CD4-positive, alpha-beta T cell treated with Interleukin-17A for 1 hour (primary cell): Measurements from ENCODE around the gene ILKAP.

Source experiments
- DNase-seq: peaks from one replicate; pipeline ENCODE4 v3.0.0-alpha.2; 2020

ILKAP gene

DNA sequence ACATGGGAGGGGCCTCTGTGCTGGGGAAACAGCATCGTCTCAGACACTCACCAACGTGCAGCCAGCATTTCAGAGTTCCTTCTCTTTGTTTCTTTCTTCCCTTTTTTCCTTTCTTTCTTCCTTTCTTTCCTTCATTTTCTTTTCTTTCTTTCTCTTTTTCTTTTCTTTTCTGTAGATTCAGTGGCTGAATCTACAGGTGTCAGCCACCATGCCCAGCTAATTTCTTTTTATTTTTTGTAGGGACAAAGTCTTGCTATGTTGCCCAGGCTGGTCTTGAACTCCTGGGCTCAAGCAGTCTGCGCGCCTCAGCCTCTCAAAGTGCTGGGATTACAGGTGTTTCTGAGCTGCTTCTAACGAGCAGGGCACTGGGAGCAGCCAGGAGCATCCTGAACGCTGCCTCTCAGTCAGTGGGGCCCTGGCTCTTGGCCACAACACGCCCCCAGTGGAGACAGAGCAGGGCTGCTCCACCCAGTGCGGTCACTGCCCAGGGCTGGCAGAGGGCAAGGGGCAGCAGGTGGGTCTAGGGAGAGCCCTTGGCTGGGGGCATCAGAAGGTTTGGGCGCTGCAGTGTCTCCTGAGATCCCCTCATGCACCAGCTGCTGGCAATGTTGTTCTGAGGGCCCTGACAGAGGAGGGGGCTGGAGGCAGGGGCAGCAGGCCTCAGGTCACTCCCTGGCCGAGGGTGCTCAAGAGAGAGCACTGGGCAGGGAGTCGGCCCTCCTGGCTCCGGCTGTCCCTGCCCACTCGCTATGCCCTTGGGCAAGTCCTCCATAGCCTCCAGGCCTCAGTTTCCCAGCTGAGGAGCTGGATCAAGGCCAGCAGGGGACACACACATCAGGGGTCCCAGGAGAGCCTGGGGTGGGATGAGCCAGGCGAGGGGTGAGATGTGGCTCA is 69.7 kb downstream of the ILKAP start:
- no peak for DNase-seq

DNA sequence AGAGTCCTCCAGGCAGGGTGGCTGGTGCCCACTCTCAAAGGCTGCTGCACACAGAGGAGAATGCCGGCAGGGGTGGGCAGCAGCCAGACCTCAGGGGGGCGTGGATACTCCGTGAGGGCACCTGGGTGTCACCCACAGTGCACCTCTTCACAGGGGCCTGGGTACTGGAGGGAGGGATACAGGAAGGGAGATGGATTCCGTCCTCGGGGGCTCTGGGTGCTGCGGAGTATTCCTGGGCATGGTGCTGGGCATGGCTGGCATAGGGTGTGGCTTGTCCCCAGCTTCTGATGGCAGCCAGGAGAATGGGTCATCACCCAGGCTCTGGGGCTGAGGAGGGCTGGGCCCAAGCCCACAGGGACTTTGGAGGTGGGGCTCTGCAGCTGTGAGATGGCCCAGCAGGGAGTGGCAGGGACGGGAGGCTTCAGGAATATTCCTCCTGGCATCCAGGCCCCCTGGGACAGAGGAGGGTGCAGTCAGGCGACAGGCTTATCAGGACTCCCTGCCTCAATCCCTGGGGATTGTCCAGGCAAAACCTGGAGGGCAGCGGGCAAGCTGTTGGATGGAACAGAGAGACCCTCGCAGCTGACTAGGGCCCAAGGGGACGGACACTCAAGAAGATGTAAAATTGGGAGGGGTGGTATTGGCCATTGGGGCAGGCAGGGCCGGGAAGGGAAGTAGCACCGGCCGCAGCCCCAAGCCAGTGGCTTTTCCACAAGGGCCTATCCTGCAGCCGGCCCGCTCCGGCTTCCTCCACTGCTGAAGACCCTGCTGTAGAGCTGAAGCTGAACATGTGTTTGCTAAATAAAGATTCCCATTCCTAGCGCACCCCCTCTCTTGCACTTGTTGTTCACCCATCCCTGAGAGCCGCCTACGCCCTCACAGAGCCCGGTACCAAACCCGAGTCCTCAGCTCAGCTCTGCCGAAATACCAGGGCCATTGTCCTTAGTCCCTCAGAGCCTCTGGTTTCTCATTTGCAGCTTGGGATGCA is 70.7 kb downstream of the ILKAP start:
- no peak for DNase-seq

DNA sequence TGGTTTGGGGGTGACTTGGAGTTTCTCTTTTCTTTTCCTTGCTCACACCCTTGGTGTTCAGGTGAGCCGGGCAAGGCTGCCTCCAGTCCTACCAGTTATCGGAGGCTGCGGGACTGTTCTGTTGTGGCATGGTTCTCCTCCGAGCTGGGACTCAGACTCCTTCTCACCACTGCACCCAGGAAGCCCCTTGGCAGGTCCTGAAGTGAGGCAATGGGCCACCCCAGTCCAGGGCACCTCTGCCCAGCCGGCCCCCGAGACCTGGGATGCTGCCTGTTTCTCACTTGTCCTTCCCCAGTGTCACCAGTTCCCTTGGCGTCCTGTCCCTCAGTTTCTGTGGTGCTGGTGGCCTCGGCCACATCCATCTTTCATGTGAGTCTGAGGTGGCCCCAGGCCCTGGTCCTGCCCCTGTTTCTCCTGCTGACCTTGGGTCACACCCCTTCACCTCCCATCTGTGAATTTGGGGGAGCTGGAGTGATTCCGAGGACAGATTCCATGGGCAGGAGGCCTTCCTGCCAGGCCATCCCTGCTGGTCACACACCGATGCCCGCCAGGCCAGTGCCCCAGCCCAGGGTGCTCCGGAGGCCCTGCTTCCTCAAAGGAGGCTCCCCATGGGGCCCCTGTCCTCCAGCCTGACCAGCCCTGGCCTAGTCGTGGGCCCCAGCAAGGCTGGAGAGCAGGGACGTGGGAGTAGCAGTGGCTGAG is 71.6 kb downstream of the ILKAP start:
- no peak for DNase-seq

DNA sequence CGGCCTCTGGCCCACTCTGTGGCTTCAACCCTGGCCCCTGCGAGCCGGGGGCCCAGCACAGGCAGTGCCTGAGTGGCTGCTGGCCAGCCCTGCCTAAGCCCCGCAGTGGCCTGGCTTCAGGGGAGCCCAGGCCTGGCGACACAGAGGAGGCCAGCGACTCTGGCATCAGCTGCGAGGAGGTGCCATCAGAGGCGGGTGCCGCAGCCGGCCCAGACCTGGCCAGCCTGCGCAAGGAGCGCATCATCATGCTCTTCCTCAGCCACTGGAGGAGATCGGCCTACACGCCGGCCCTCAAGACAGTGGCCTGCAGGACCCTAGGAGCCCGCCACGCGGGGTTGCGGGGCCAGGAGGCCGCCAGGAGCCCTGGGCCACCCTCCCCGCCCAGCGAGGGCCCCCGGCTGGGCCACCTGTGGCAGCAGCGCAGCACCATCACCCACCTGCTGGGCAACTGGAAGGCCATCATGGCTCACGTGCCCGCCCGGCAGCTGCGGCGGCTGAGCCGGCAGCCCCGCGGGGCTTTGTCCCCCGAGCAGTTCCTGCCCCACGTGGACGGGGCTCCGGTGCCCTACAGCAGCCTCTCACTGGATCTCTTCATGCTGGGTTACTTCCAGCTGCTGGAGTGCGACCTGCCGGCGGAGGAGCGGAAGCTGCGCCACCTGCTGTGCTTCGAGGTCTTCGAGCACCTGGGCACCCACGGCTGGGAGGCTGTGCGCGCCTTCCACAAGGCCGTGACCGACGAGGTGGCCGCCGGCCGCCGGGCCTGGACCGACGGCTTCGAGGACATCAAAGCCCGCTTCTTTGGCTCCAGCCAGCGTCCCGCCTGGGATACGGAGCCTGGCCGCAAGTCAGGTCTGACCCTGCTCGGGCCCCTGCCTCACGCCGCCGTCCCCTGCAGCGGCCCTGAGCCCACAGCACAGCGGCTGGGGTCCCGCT is 72.5 kb downstream of the ILKAP start:
- DNase-seq = no peak

DNA sequence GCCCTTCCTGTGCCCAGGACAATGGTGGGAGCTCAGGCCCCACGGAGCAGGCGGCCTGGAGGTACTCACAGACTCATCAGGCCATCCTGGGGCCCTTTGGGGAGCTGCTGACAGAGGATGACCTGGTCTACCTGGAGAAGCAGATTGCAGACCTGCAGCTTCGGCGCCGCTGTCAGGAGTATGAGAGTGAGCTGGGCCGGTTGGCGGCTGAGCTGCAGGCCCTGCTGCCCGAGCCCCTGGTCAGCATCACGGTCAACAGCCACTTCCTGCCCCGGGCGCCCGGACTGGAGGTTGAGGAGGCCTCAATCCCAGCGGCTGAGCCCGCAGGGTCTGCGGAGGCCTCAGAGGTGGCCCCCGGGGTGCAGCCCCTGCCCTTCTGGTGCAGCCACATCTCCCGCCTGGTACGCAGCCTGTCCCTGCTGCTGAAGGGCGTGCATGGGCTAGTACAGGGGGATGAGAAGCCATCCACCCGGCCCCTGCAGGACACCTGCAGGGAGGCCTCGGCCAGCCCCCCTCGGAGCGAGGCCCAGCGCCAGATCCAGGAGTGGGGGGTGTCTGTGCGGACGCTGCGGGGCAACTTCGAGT is 73.3 kb downstream of the ILKAP start:
- DNase-seq = no peak

DNA sequence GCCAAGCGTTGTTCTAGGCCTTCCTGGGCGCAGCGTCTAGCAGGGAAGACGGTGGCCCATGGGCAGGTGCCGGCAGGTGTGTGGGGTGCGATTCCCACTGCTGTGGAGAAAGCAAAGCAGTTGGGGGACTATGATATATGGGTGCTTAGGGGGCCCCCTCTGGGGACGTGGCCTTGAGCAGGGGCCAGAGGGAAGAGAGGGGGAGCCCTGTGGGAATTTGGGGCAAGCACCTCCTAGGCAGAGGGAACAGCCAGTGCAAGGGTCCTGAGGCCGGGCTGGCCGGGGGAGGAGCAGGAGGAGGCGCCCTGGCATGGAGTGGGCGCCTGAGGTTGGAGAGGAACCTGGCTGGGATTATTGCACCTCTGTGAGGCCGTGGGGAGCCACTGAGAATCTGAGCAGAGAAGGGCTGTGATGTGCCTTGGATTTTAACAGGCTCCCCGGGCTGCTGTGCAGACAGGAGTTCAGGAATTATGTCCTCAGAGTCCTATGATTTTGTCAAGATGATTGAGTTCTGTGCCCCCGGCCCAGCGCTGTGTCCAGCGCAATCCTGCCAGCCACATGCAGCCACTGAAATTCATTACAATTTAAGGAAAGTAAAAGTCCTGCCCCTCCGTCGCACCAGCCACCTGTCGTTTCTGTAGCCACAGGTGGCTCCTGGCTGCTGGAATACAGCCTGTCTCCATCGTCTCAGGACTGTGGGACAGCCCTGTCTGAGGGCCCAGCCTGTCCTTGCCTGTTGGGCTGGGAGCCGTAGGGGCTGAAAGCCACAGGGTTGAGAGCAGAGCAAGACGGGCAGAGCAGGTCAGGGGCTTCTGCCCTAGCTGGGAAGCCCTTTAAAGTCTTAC is 74.1 kb downstream of the ILKAP start:
- no peak for DNase-seq

DNA sequence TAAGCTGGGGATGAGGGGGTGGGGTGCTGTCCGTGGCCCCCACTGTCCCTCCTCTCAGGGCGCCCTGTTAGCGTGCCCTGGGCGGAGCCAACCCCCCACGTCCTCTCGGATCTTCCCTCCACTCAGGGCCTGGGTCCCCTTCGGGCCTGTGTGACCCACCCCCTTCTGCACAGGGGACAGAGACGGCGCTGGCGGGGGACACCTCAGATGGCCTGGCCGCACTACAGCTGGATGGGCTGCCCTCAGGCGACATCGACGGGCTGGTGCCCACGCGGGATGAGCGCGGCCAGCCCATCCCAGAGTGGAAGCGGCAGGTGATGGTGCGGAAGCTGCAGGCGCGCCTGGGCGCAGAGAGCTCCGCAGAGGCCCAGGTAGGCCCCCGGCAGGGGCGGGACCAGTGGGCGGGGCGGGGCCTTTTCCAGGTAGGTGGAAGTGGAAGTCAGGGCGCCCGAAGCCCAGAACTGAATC is 74.9 kb downstream of the ILKAP start:
- DNase-seq = no peak

DNA sequence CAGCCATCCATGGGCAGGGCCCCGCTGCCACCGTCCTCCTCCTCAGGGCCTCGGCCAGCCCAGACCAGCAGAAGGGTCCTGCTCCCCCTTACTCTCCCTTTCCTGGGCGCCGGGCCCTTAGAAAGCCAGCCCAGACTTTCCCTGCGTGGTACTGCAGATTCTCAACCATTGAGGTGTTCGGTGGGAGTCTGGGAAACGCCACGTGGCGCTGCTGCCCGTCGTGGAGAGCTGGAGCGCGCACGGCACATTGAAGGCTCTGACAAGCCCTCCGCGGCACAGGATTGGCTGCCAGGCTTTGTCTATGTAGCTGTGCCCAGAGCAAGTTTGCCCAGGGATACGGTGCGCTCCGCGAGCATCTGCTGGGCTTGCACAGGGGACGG is 75.4 kb downstream of the ILKAP start:
- DNase-seq = no peak

DNA sequence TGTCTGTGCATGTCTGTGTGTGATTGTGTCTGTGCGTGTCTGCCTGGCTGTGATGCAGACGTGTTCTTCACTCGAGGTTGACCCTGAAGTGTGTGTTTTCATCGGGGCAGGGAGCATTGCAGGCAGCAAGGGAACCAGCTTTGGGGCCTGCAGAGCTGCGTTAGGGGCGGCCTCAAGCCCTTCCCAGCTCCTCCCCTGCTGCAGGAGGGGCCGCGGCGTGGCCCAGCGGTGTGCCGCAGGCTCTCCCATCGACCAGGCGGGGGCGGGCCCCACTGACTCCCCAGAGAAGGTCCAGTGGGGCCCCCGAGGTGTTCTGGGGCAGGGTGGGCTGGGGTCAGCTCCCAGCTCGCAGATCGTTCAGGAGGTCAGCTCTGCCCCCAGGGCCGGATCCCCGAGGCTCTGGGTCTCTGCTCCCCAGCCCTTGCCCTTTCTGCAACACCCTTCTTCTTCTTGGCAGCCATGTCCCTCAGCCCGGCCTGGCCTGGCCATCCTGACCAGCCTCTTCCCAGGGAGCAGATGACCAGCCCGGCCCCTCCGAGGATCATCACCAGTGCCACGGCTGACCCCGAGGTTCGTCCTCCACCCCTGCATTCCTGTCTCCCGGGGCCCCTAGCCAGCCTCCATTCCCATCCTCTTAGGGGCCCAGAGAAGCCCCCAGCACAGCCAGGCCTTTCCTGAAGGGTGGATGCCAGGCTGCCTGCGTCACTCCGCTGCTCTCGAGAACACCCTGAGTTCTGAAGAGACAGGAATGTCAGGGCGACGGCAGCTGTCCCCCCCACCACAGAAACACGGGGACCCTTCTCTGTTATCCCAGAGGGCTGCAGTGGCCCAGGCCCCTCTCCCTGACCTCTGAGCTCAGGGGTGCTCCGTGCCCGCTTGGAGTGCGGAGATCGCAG is 76.1 kb downstream of the ILKAP start:
- DNase-seq = no peak

DNA sequence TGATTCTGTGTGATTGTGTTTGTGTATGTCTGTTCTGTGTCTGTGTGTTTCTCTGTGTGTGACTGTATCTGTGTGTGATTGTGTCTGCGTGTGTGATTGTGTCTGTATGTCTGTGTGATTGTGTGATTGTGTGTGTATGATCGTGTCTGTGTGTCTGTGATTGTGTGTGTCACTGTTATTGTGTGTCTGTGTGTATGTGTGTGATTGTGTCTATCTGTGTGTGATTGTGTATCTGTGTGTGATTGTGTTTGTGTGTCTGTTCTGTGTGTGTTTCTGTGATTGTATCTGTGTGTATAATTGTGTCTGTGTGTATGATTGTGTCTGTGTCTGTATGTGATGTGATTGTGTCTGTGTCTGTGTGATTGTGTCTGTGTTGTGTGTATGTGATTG is 76.7 kb downstream of the ILKAP start:
- no peak for DNase-seq

DNA sequence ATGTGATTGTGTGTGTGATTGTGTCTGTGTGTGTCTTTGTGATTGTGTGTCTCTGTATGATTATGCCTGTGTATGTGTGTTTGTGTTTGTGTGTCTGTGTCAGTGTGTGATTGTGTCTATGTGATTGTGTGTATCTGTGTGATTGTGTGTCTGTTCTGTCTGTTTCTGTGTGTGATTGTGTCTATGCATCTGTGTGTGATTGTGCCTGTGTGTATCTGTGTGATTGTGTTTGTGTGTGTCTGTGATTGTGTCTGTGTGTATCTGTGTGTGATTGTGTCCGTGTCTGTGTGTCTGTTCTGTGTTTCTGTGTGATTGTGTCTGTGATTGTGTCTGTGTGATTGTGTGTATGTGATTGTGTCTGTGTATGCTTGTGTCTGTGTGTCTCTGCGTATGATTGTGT is 77.2 kb downstream of the ILKAP start:
- no peak for DNase-seq

DNA sequence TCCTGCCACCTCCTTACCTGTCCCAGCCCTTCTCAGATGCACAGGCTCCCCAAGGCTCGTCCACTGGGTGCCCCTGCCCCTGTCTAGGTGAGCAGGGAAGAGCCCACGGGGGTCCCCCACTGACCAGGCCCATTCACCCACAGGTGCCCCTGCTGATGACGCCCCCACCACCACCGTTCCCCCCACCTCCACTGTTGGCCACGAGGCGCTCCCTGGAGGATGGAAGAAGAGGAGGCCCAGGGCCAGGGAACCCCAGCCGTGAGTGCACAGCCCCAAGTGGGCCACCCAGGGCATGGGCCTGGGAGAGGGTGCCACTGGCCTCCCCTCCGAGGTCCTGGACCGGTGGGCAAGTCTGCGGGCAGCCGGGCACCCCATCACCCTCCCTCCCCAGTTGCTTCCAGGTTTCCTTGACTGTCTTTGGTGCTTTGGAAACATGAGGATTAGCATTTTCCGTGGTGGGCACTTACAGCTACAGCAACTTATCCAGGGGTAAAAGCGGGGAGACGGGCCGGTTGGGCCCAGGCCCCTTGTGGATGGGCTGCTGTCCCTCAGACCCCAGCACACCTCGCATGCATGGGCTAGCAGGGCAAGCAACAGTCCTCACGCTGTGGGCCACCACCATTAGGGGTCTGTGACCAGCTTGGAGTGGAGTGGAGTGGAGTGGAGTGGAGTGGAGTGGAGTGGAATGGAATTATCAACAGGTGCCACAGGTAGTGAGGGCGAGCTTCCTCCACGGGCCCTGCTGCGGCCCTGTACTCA is 78.2 kb downstream of the ILKAP start:
- DNase-seq = no peak

DNA sequence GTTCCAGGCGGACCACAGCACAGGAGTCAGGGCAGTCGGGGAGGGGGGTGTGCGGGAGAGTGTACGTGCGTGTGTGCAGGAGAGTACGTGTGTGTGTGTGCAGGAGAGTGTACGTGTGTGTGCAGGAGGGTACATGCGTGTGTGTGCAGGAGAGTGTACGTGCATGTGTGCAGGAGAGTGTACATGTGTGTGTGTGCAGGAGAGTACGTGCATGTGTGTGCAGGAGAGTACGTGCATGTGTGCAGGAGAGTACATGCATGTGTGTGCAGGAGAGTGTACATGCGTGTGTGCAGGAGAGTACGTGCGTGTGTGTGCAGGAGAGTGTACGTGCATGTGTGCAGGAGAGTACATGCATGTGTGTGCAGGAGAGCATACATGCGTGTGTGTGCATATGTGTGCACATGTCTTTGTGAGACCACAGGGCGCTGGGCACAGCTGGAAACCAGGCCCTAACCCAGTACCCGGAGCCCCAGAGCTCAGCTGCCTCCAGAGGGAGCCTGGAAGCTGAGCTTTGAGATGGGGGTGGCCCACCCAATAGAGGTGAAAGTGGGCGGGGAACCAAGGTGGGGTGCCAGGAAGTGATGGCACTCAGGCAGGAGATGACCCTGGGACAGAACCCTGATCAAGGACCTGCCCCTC is 78.9 kb downstream of the ILKAP start:
- DNase-seq = no peak

DNA sequence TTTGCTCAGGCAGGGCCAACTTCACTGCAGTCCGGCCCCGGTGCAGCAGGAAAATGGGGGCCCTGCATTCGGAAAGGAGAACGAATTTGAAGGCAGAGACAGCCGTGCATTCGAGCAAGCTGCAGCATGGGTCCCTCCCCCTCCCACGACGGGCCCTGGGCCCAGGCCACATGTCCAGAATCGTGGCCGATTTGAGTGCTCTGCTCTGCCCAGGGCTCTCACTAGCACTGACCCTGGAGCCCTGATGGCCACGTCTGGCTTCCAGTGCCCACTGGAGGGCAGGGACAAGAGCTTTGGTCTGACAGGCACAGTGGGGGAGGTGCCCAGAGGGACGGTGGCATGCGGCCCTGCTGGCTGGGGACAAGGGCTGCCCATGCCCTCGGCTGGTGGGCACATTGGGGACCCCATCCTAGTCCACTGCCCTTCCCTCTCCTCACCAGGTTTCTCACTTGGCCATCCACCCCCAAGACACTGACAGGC is 79.5 kb downstream of the ILKAP start:
- DNase-seq = no peak

DNA sequence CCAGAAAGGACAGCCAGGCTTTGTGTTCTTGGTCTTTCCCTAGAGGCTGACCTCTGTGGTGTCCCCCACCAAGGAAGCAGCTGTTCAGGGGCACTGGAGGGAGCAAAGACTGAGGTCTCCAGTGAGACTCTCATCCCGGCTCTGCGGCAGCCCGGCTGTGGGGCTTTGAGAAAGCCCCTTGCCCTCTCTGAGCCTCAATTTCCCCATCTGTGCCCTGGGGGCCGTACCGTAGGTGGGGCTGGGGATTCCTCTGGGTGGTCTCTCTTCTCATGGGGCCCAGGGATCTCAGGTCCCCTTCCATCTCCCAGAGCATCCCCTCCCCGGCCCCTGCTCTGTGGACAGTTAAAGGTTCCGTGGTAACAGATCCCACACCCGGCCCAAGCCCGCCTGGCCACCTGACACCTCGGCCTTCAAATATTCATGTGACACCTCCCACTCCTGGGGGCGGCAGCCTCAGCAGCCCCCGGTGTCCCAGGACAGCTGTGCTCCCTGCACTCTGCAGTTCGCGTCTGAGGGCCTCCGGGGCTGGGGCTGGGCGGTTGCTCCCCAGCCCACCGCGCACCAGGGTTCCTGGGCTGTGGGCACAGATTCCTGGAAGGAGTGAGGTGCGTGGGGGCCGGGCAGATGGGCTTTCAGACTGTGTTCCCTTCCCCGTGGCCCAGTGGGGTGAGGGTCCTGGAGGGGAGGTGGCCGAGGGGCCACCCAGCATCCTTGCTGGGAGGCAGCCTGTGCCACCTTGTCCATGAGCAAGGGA is 80.1 kb downstream of the ILKAP start:
- no peak for DNase-seq

DNA sequence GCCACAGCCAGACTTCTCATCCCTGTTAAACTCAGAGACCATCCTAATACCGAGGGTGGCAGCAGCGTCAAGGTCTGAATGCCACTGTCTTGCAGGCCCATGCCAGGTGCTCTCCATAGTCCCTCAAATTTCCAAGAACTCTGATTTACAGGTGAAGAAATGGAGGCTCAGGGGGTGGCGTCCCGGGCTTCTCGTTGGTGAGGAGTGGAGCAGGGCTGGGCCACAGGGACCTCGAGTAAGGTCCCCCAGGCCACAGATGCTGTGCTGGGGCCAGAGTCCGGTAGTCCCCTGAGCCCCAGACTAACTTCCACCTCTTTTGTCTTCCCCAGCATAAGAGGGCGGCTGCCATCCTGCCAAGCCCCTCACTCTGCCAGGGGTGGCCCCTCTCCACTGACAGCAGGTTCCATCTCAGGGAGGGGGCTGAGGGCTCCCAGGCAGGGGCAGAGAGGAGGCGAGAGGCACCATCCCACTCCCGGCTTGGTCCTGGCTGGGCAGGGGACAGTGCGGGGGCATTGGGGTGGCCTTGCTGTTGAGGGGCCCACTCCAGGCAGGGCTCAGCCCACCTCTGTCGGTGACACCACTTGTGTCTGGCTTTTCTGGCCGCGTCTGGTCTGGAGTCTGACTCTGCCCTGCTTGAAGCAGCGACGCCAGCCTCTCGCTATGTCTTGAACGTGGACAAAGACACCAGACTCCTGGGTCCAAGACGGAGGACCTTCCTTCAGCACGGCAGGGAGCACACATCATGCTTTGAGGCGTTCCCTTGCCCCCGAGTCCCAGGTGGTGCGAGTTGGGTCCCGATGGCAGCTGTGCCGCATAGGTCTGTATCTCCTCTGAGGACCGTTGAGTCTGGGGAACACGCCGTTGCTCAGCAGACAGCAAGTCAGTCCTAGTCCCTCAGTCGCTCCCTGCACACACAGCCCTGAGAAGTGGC is 80.9 kb downstream of the ILKAP start:
- no peak for DNase-seq
